ENCODE data around the gene CXCR3. TPM values are rescaled to one million over a fixed set of nuclear protein-coding genes. Genes with fewer than 3 reads are reported as not detected.

CXCR3 gene
- total RNA-seq = not detected in 2 replicates

DNA sequence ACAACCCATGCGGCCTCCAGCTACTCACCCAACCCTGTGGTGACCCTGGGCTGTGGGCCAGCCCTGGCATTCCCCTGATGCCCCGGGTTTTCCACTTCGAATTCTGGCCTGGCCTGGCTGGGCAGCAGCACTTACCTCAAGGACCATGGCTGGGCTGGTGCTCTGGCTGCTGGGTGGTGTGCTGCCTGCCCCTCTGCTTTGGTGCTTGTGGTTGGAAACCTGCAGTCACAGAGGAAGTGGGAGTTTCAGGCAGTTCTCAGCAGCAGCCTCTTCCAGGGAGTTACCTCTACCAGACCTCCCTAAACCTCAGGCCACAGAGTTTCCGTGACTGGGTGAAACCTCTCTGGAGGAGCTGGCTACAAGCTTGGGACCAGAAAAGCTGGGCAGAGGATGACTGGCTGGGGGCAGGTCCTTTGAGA is at the start of gene CXCR3:
TSS of gene CXCR3 (minus strand) at position 209 of the 419 bp plus-strand sequence. CDS start at position 147, 62 bp downstream.

DNA sequence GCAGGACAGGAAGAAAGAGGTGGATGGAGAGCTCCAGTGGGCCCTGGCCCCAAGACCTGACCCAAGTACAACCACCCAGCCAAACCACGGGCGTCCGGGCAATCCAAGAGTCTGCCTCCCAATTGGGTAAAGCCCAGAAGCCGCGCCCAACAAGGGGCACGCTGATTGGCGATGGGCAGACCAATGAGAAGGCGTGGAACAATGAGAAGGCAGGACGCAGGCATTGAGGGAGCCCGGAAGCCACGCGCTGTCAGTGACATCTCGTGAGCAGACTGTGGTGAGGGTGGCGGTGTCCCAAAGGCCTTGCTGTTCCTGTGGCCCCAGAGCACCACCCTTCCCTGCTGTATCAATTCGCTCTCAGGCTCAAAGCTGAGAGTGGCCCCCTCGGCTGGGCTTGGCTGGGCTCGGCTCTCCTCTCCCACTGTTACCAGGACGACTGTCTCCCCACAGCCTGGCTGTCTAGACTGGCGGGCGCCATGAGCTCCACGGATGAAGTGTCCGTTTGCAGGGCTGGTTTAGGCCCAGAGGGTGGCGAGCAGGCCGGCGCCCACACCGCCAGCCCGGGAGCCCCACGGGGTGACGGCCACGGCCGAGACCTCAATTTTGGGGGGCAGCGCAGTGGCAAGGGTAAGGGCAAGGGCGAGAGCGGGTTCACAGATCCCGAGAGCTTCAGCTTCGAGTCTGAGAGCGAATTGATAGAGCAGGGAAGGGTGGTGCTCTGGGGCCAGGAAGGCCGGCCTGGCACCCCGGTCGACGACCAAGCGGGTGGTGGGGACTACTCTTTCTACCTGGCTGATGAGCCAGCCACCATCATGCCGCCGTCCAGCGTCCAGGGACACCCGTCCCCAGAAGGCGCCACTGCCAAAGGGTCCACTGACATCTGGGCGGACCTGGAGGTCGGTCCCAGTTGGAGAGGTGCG is 49.3 kb upstream of the CXCR3 start, which contains the start of gene LOC101059915:
TSS of gene LOC101059915 (plus strand) at position 219 of the 920 bp plus-strand sequence.

DNA sequence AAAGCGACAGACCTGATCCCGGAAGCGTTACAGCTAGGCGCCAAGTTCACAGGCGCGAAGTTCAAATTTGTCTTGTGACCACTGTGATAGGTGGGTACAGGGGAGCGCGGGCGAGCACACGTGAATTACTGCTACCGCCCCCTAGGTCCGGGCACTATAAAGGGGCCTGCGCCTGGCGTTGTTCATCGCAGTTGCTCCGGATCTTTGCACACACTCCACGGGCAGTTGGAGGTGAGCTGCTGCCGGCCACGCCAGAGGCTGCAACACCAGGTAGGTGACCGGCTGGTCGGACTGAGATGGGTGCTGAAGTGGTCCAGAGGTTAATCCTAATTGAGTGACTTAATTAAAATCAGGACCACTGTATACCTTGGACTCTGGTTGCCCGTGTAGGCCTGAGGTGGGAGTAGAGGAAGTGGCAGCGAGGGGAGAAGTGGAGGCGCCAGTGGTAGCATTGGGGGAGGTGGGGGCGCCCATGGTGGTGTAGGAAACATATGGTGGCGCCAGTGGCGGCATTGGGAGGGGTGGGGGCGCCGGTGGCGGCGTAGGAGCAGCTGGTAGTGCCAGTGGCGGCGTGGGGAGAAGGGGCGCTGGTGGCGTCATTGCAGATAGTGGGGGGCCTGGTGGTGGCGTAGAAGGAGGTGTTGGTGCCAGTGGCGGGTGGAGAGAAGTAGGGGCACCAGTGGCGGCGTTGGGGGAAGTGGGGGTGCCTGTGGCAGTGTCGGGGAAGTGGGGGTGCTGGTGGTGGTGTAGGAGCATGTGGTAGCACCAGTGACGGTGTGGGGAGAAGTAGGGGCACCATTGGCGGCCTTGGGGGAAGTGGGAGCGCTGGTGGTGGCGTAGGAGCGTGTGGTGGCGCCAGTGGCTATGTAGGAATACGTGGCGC is 39.8 kb downstream of the CXCR3 start, which contains the start of gene GCNA:
TSS of gene GCNA (plus strand) at position 185 of the 883 bp plus-strand sequence. CDS start 2,385 bp downstream, outside the sequence.

Other genes starting within 250 kb of the CXCR3 start
- 54.4 and 139 TPM in 2 replicates for gene OGT, start 85.4 kb downstream of the CXCR3 start, total RNA-seq
- 1.9 and 3.2 TPM in 2 replicates for gene GCNA, start 40.1 kb downstream of the CXCR3 start, total RNA-seq
- not detected in 2 replicates for gene CXorf49, start 99.8 kb upstream of the CXCR3 start, total RNA-seq
- gene CXorf49B, start 144.8 kb upstream of the CXCR3 start, total RNA-seq = not detected in 2 replicates

Measured in bladder microvascular endothelial cell (primary cell).